Karpas-422 (cell line): Measurements from ENCODE around the gene NCOA6. TPM values are rescaled to one million over a fixed set of nuclear protein-coding genes. Genes with fewer than 3 reads are reported as not detected.

Experiments used
- DNase-seq: peaks from one replicate; pipeline ENCODE4 v3.0.0-alpha.2; 2015
- H2AFZ ChIP-seq: fragments of 200-600 bp; sonication (generic); 2 replicates; pipeline ENCODE4 v1.6.1; 2014; ENCODE audit warnings: antibody characterized with exemption, low read length, mixed read lengths
- H3K27ac ChIP-seq: fragments of 200-600 bp; sonication (generic); 2 replicates; pipeline ENCODE4 v1.5.1; 2014; ENCODE audit warnings: mild to moderate bottlenecking, low read length, moderate library complexity
- H3K27me3 ChIP-seq: fragments of 200-600 bp; sonication (generic); 2 replicates; pipeline ENCODE4 v1.6.1; 2014; ENCODE audit warnings: low read length, mixed read lengths
- H3K36me3 ChIP-seq: fragments of 200-600 bp; sonication (generic); 2 replicates; pipeline ENCODE4 v1.6.1; 2014; ENCODE audit warnings: low read length, mixed read lengths; ENCODE audit not compliant: insufficient read depth
- H3K4me1 ChIP-seq: fragments of 200-600 bp; sonication (generic); 2 replicates; pipeline ENCODE4 v1.6.1; 2014; ENCODE audit warnings: mild to moderate bottlenecking, low read length, mixed read lengths
- H3K4me2 ChIP-seq: fragments of 200-600 bp; sonication (generic); 2 replicates; pipeline ENCODE4 v1.6.1; 2014; ENCODE audit warnings: low read length, low read depth, mild to moderate bottlenecking; ENCODE audit not compliant: poor library complexity, severe bottlenecking
- H3K4me3 ChIP-seq: fragments of 200-600 bp; sonication (generic); 2 replicates; pipeline ENCODE4 v1.5.1; 2014; ENCODE audit warnings: mild to moderate bottlenecking, antibody characterized with exemption, low read length, mixed read lengths
- H3K79me2 ChIP-seq: fragments of 200-600 bp; sonication (generic); 2 replicates; pipeline ENCODE4 v1.6.1; 2014; ENCODE audit warnings: mild to moderate bottlenecking, low read length, mixed read lengths
- H3K9ac ChIP-seq: fragments of 200-600 bp; sonication (generic); 2 replicates; pipeline ENCODE4 v1.6.0; 2014; ENCODE audit warnings: low read length
- H3K9me2 ChIP-seq: fragments of 200-600 bp; sonication (generic), shearing (Covaris generic); replicated peaks from 2 replicates; pipeline ENCODE4 v1.6.0; 2014; ENCODE audit warnings: mild to moderate bottlenecking, low read length, moderate library complexity; ENCODE audit not compliant: insufficient read depth
- H3K9me3 ChIP-seq: fragments of 300-700, 200-600 bp; sonication (generic); 2 replicates; pipeline ENCODE4 v1.6.1; 2014; ENCODE audit warnings: low read length, mixed read lengths
- H4K20me1 ChIP-seq: fragments of 200-600 bp; sonication (generic); 2 replicates; pipeline ENCODE4 v1.6.1; 2014; ENCODE audit warnings: mild to moderate bottlenecking, antibody characterized with exemption, low read length, low read depth; ENCODE audit not compliant: insufficient read depth
- total RNA-seq: library from RNA; depleted of rRNA; stranded (reverse); fragments of >200 nt; shearing (Covaris generic); gene quantifications from 2 replicates; pipeline ENCODE4 v1.2.3, GENCODE V29; 2014; ENCODE audit warnings: low replicate concordance

Gene NCOA6
- total RNA-seq, 1 experiment from 2014 or later, result 15.4 TPM

DNA sequence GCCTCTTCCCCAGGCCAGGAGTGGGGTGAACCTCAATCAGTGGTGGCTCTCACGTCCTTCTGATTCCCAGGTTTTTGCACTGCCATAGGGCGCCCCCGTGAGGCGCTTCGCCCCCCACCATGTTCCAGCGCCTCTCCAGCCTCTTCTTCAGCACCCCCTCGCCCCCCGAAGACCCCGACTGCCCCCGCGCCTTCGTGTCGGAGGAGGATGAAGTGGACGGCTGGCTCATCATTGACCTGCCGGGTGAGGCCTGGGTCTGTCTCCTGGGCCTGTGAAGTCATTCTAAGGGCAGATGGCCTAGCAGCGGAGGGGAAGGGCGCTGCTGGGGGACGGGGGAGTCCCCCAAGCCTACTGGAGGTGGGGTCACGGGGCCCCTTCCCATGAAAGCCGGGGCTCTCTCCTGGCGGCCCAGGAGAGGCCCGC lies 116.8 kb downstream of the NCOA6 start:
- no peaks in the 10 kb centered on the region for H3K9me2 ChIP-seq
- peak overlapping the region; percentile 86 for H3K4me2 ChIP-seq
- no peaks in the 10 kb centered on the region; the same call in 1 of the 2 replicates for H4K20me1 ChIP-seq
- H3K27me3 ChIP-seq, result no peaks in the 10 kb centered on the region
- DNase-seq, result peak; percentile 81
- no peaks in the 10 kb centered on the region for H3K79me2 ChIP-seq
- peak overlapping the region; percentile 87 for H3K4me3 ChIP-seq
- H3K27ac ChIP-seq, result peak overlapping the region; percentile 73
- H3K9ac ChIP-seq, result peak overlapping the region; percentile 87
- no peaks in the 10 kb centered on the region for H3K36me3 ChIP-seq
- H3K4me1 ChIP-seq, result peaks cover 57% of the 10 kb centered on the region
- peak overlapping the region; percentile 75; the same call in 1 of the 2 replicates for H2AFZ ChIP-seq
- H3K9me3 ChIP-seq, result no peaks in the 10 kb centered on the region

DNA sequence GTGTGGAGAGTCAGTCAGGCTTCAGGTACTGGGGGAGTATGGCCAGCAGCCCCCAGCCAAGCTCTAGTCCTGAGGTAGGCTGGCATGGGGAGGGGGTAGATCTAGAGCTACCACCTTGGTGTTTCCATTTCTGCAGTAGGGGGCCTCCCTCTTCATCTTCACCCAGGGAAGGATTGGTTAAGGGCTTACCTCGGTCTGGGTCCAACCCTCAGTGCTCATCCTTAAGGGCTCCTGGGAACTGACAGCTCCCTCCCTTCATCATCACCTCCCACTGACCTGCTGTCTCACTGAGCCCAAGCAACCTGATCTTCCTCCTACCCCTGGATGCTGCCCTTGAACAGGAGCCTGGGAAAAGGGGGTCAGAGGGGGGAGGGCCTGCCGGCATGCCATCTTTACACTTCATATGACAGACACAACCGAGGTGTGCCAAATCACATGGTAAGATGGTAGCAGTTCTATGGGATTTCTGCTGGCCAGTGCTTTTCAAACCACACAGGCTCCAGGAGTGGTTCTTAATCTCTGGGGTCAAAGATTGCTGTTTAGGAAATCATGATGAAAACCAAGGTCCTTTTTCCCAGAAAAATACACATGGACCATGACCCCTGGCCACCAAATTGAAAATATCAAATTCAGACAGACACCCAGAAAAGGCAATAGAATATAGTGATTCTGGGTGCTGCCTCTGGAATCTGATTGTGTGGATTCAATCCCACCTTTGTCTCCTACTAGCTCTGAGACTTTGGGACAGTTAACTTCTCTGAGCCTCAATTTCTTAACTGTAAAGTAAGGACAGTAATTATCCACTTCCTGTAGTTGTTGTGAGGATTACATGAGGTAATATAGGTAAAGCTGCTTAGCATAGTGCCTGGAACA lies 118.3 kb downstream of the NCOA6 start:
- Histone ChIP-seq H3K79me2 (no peaks in the 10 kb centered on the region), H3K27ac (no peak overlapping the region), H3K4me2 (no peak overlapping the region), H3K27me3 (no peaks in the 10 kb centered on the region), H2AFZ (no peak overlapping the region), H3K9me3 (no peaks in the 10 kb centered on the region), H3K9me2 (no peaks in the 10 kb centered on the region), H3K36me3 (no peaks in the 10 kb centered on the region), H3K4me1 (peaks cover 60% of the 10 kb centered on the region), H4K20me1 (no peaks in the 10 kb centered on the region; the same call in 1 of the 2 replicates), H3K4me3 (no peak overlapping the region), H3K9ac (no peak overlapping the region)
- DNase-seq, result no peak

DNA sequence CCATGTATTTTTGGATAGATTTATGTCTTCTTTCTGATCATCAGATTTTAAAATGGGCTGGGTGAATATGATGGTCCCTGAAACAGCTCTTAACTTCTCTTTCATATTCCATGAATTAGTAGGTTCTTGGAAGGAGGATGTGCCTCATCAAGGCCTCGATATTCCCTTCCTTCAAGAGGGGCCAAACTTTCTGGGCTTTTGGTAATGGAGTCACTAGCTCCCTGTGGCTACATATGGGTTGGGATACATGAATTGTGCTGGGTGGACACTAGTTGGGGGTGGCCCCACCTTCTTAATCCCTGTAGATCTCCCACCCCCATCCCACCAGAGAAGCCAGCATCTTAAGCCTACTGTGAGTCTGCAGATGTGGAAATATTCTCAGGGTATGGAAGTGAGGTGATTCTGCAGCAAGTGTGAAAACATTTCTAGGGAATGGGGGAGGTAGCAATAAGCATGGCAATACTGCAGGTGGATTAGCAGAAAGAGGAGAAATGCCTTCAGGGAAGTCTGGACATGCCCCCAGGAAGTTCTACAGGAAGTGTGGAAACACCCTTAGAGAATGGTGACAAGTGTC lies 119.1 kb downstream of the NCOA6 start:
- H3K4me3 ChIP-seq, result no peak overlapping the region
- H3K9me3 ChIP-seq, result no peaks in the 10 kb centered on the region
- no peaks in the 10 kb centered on the region for H3K9me2 ChIP-seq
- no peak overlapping the region for H3K27ac ChIP-seq
- peak overlapping the region; percentile 98 for H3K4me2 ChIP-seq
- peak overlapping the region; percentile 76; the same call in 1 of the 2 replicates for H3K9ac ChIP-seq
- H3K27me3 ChIP-seq, result no peaks in the 10 kb centered on the region
- no peak for DNase-seq
- H4K20me1 ChIP-seq, result no peaks in the 10 kb centered on the region; the same call in 1 of the 2 replicates
- peaks cover 52% of the 10 kb centered on the region for H3K4me1 ChIP-seq
- no peaks in the 10 kb centered on the region for H3K36me3 ChIP-seq
- H2AFZ ChIP-seq, result no peak overlapping the region
- no peaks in the 10 kb centered on the region for H3K79me2 ChIP-seq

DNA sequence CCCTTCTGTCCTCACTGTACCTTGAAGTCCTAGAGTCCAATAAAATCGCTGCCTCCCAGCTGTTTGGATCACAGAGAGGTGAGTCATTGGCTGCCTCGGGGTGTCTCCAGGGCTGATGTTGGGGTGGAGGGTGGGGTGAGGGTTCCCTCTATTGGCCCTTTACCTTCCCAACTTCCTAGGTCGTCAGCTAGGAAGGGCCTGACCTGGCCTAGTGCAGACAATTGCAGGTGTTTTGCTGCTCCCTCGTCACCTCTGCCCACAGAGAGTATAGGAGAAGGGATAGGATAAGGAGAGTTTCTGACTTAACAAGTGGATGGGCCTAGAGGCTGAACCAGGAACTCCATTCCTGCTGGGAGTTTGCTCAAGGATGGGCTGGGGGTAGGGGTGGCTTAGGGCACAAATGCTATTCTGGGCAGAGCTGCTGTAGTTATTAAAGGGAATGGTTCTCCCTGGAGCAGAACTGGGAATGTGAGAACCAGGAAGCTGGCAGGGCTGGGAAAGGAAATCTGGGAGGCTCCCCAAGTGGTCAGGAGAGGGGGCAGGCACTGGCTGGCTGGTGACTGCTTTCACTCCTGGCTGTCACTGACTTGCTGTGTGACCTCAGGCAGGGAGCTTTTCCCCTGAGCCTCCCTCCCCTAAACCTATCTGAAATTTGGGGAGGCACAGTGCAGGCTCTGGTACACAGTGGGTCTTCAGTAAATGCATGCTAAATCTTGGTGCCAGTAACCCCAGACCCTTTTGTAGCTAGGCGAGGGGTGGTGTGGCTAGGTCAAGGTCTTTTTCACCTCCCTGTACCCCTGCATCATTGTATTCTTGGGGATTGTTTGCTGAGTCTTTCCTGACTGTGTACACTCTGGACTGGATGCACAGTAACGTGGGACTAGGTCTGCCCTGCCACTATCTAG lies 119.8 kb downstream of the NCOA6 start:
- H3K36me3 ChIP-seq, result no peaks in the 10 kb centered on the region
- peak; percentile 72 for DNase-seq
- peak overlapping the region; percentile 98 for H3K4me2 ChIP-seq
- no peaks in the 10 kb centered on the region for H3K79me2 ChIP-seq
- H3K9me3 ChIP-seq, result no peaks in the 10 kb centered on the region
- H4K20me1 ChIP-seq, result no peaks in the 10 kb centered on the region
- no peaks in the 10 kb centered on the region for H3K9me2 ChIP-seq
- no peaks in the 10 kb centered on the region for H3K27me3 ChIP-seq
- H3K4me3 ChIP-seq, result peak overlapping the region; percentile 77
- H3K27ac ChIP-seq, result peak overlapping the region; percentile 65; the same call in 1 of the 2 replicates
- H2AFZ ChIP-seq, result no peak overlapping the region
- peaks cover 45% of the 10 kb centered on the region for H3K4me1 ChIP-seq
- H3K9ac ChIP-seq, result peak overlapping the region; percentile 76

DNA sequence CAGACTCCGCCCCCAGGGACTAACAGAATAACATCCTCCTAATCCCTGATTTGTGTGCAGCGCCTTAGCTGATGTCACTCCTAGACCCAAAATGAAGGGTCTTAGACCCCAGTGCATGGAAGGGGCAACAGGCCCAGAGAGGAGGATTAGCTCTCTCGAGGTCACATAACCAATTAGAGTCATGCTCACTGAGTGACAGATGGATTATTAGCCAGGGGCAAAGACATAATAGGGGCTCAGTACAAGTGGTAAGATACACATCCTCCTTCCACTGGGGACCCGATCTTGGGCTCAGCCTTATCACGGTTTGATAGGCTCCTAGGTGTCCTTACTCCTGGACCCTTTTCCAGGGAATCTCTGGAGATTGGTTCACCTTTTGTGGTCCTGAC lies 120.4 kb downstream of the NCOA6 start:
- H3K9me3 ChIP-seq, result no peaks in the 10 kb centered on the region
- no peaks in the 10 kb centered on the region for H3K9me2 ChIP-seq
- peak overlapping the region; percentile 77 for H3K4me3 ChIP-seq
- H3K9ac ChIP-seq, result peak overlapping the region; percentile 76
- DNase-seq, result peak; percentile 65
- H2AFZ ChIP-seq, result peak overlapping the region; percentile 81; the same call in 1 of the 2 replicates
- peaks cover 38% of the 10 kb centered on the region for H3K4me1 ChIP-seq
- H4K20me1 ChIP-seq, result no peaks in the 10 kb centered on the region
- H3K36me3 ChIP-seq, result no peaks in the 10 kb centered on the region
- H3K79me2 ChIP-seq, result no peaks in the 10 kb centered on the region
- H3K27ac ChIP-seq, result peak overlapping the region; percentile 65
- no peaks in the 10 kb centered on the region for H3K27me3 ChIP-seq
- peak overlapping the region; percentile 98 for H3K4me2 ChIP-seq

DNA sequence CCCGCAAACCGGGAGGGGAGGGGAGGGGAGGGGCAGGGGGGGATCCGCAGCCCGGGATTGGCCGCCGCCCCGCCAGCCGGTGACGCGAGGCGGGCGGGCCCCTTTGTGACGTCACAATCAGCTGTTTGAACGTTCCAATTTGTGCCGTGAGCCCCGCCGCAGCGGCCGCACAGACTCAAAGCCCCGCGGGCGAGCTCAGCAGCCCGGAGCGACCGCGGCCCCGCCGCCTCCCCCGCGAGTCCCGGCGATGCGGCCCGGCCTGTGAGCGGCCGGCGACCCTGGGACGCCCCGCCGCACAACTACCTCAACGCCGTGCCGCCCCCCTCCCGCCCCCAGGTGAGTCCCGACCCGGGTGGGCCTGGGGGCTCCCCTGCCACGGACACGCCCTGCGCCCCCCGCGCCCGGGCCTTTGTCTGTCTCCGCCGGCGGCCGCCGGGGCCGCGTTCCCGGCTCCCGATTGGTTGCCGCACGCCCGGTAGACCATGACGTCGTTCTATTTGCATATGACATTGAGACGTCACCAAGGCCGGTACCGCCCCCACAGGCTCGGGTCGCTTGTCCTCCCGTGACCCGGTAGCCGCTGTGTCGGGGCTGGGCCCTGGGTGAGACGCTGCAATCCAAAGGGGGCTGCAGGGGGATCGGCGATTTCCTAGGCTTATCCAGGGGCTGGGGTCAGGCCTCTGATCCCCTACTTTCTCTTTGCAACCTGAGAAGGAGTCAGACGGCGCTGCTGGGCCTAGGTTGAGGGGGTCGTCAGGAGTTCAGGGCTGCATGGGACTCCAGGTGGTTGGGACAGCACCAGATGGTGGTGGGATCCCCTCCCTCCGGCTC lies 121.1 kb downstream of the NCOA6 start, which contains the start of gene TP53INP2:
Gene TP53INP2, plus strand, starts transcription at position 168 of the 831 bp plus-strand sequence. CDS start 4,396 bp downstream, outside the sequence.
- H3K27ac ChIP-seq, result peak within 1 kb of the TSS; percentile 65
- peak; percentile 95 for DNase-seq
- no peaks in the 10 kb centered on the region for H3K9me3 ChIP-seq
- H3K4me2 ChIP-seq, result peak within 1 kb of the TSS; percentile 98
- H3K4me3 ChIP-seq, result peak within 1 kb of the TSS; percentile 77
- peak within 1 kb of the TSS; percentile 76 for H3K9ac ChIP-seq
- peak within 1 kb of the TSS; percentile 95 for H2AFZ ChIP-seq
- no peaks in the 10 kb centered on the region for H3K27me3 ChIP-seq
- no peaks in the 10 kb centered on the region for H3K9me2 ChIP-seq
- H3K36me3 ChIP-seq, result no peaks in the 10 kb centered on the region
- no peaks in the 10 kb centered on the region for H4K20me1 ChIP-seq
- H3K4me1 ChIP-seq, result peaks cover 38% of the 10 kb centered on the region
- no peaks in the 10 kb centered on the region for H3K79me2 ChIP-seq

DNA sequence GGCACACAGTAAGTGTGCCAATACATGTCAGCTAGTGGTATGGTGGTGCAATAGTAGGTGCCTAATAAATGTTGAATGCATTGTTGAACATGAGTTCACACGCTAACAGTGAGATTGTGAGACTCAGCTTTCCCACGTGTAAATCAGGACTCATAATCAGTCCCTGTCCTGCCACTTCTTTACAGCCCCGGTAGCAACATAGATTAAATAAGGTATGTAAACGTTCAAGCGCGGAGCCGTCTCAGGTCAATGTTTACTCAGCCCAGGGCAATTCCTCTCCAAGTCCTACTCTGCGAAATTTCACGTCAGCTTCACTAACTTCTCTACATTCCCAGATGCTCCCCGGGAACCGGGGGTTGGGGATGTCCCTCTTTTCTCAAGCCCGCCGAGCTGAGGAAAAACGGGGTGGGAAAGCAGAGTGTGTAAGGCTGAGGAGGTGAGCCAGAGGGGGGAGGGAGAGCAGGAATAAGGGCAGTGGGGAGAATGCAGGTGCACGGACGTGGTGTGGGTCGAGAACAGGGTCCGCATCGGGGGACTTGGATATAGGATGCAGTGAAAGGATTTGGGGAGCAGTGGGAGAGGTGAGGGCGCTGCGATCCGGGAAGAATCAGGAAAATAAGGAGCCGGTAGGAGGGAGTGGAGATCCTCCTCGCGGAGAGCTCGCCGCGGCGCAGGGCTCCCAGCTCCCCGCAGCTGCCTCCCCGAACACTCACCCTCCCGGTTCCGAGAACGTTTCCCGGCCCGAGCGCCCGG lies 121.9 kb downstream of the NCOA6 start:
- Histone ChIP-seq H3K27me3 (no peaks in the 10 kb centered on the region), H3K9me2 (no peaks in the 10 kb centered on the region), H3K9ac (peak overlapping the region; percentile 76), H4K20me1 (no peaks in the 10 kb centered on the region), H3K4me2 (peak overlapping the region; percentile 98), H3K27ac (no peak overlapping the region), H2AFZ (peak overlapping the region; percentile 95), H3K79me2 (no peaks in the 10 kb centered on the region), H3K4me1 (peaks cover 36% of the 10 kb centered on the region), H3K4me3 (peak overlapping the region; percentile 77), H3K36me3 (no peaks in the 10 kb centered on the region), H3K9me3 (no peaks in the 10 kb centered on the region)
- DNase-seq, result peak; percentile 59
